Prostate gland (tissue), 2 donors: ENCODE results near the gene ST7. TPM values are rescaled to one million over a fixed set of nuclear protein-coding genes. Genes with fewer than 3 reads are reported as not detected.

Experiments
- DNase-seq: peaks from one replicate; pipeline ENCODE4 v3.0.0-alpha.2; 2019; ENCODE audit warnings: low spot score
- H3K27ac ChIP-seq, 2 donors: fragments of 200-600 bp; sonication (generic); 2 replicates each; pipeline ENCODE4 v1.5.1; 2017 to 2019
- H3K27me3 ChIP-seq: fragments of 200-600 bp; sonication (generic); replicated peaks from 2 replicates; pipeline ENCODE4 v1.5.1; 2019; ENCODE audit not compliant: insufficient read depth
- H3K36me3 ChIP-seq, 2 donors: fragments of 200-600 bp; sonication (generic); 1 replicate in 1 of 2; 2 replicates in 1 of 2; pipeline versions ENCODE4 v1.5.1 to v1.8.1; 2017 to 2019
- H3K4me1 ChIP-seq: fragments of 200-600 bp; sonication (generic); replicated peaks from 2 replicates; pipeline ENCODE4 v1.5.1; 2019
- H3K4me3 ChIP-seq, 2 donors: fragments of 200-600 bp; sonication (generic); 2 replicates each; pipeline ENCODE4 v1.5.1; 2017 to 2019
- H3K9me3 ChIP-seq: fragments of 200-600 bp; sonication (generic); 2 replicates; pipeline ENCODE4 v1.5.1; 2017
- CTCF ChIP-seq, 4 experiments: fragments of 200-600 bp in 2 of 4; fragments of 450-650 bp in 2 of 4; sonication (generic) in 2 of 4; IDR thresholded peaks; 1 replicate in 3 of 4; 2 replicates in 1 of 4; pipeline ENCODE4 v1.5.1; 2016 to 2019; ENCODE audit warnings: antibody characterized with exemption in 4 of 4, mild to moderate bottlenecking in 2 of 4, moderate library complexity in 2 of 4
- POLR2A ChIP-seq: fragments of 450-650 bp; IDR thresholded peaks from one replicate; pipeline ENCODE4 v1.6.1; 2016; ENCODE audit warnings: antibody characterized with exemption, mild to moderate bottlenecking
- POLR2AphosphoS5 ChIP-seq: sonication (generic); formaldehyde crosslinking; IDR thresholded peaks from one replicate; pipeline ENCODE4 v1.6.1; 2017; ENCODE audit warnings: antibody characterized with exemption
- WGBS: methylation state at CpG from one replicate; pipeline ENCODE4 v1.1.5; 2018; 5-methylcytosine and 5-hydroxymethylcytosine counted together
- intact Hi-C: fragments of 100-400 bp; cut with DNase I; formaldehyde crosslinking; loops from one replicate; pipeline ENCODE4 v1.14.2; 2022
- total RNA-seq, 2 donors: library from RNA; depleted of rRNA; stranded (reverse); fragments of >200 nt; gene quantifications; one replicate each; pipeline ENCODE4 v1.1.0, GENCODE V29; 2016

Gene ST7
- total RNA-seq, 2 donors from 2014 or later = 18.7 to 27.5 TPM

- 85% methylated on average over 3 of the region's 3 CpGs for WGBS
- Histone ChIP-seq H3K27ac (no peak overlapping the region), H3K9me3 (no peaks in the 10 kb centered on the region), H3K4me1 (no peaks in the 10 kb centered on the region), H3K27me3 (no peaks in the 10 kb centered on the region), H3K4me3 (no peak overlapping the region), H3K36me3 (no peaks in the 10 kb centered on the region)
- intact Hi-C loops = no loop called here
- TF ChIP-seq POLR2AphosphoS5 (no peak), POLR2A (no peak), CTCF (IDR thresholded peaks at IDR 0.05) (no peak)
- no peak for DNase-seq
Measured at GRCh38 chr7:117146511-117146910, 193.2 kb downstream of the ST7 start.

GRCh38 chr7:117148971-117149370 is 195.7 kb downstream of the ST7 start:
- Histone ChIP-seq H3K36me3 (no peaks in the 10 kb centered on the region), H3K27me3 (no peaks in the 10 kb centered on the region), H3K27ac (no peak overlapping the region), H3K9me3 (no peaks in the 10 kb centered on the region), H3K4me1 (no peaks in the 10 kb centered on the region), H3K4me3 (no peak overlapping the region)
- 91% methylated on average over 4 of the region's 4 CpGs for WGBS
- DNase-seq = no peak
- TF ChIP-seq POLR2AphosphoS5 = no peak
- no peak for TF ChIP-seq CTCF (IDR thresholded peaks at IDR 0.05)
- no peak for TF ChIP-seq POLR2A
- intact Hi-C loops = no loop called here

- no peak for DNase-seq
Measured at GRCh38 chr7:117149692-117150091, 196.4 kb downstream of the ST7 start.

GRCh38 chr7:117152213-117153007 is 199.1 kb downstream of the ST7 start:
- H3K4me1 ChIP-seq = no peaks in the 10 kb centered on the region
- no peak overlapping the region for H3K27ac ChIP-seq
- no peaks in the 10 kb centered on the region for H3K36me3 ChIP-seq
- no peak for DNase-seq
- no peaks in the 10 kb centered on the region for H3K27me3 ChIP-seq
- no peaks in the 10 kb centered on the region for H3K9me3 ChIP-seq
- intact Hi-C loops = no loop called here
- no peak for TF ChIP-seq POLR2A
- no peak for TF ChIP-seq POLR2AphosphoS5
- TF ChIP-seq CTCF (IDR thresholded peaks at IDR 0.05) = no peak
- WGBS = 88% methylated on average over 3 of the region's 3 CpGs
- H3K4me3 ChIP-seq = no peak overlapping the region

More at GRCh38 chr7:117149692-117150091, 196.4 kb downstream of the ST7 start:
- intact Hi-C loops = no loop called here
- no peak for TF ChIP-seq POLR2AphosphoS5
- no peaks in the 10 kb centered on the region for H3K9me3 ChIP-seq
- H3K27me3 ChIP-seq = no peaks in the 10 kb centered on the region
- no peaks in the 10 kb centered on the region for H3K4me1 ChIP-seq
- 97% methylated on average over 3 of the region's 3 CpGs for WGBS
- H3K36me3 ChIP-seq = no peaks in the 10 kb centered on the region
- no peak overlapping the region for H3K27ac ChIP-seq
- H3K4me3 ChIP-seq = no peak overlapping the region

GRCh38 chr7:117153016-117153545 is 199.8 kb downstream of the ST7 start:
- intact Hi-C loops = no loop called here
- DNase-seq = no peak
- Histone ChIP-seq H3K9me3 (no peaks in the 10 kb centered on the region), H3K36me3 (no peaks in the 10 kb centered on the region), H3K4me3 (no peak overlapping the region), H3K4me1 (no peaks in the 10 kb centered on the region), H3K27ac (no peak overlapping the region), H3K27me3 (no peaks in the 10 kb centered on the region)
- TF ChIP-seq CTCF (IDR thresholded peaks at IDR 0.05) = no peak
- TF ChIP-seq POLR2A = no peak
- no peak for TF ChIP-seq POLR2AphosphoS5
- 79% methylated on average over 1 of the region's 1 CpG for WGBS
